Right atrium auricular region (tissue), 2 donors: ENCODE data around the gene TBRG4. TPM values are rescaled to one million over a fixed set of nuclear protein-coding genes. Genes with fewer than 3 reads are reported as not detected.

ENCODE experiments used
- DNase-seq: peaks from one replicate; pipeline ENCODE4 v3.0.0-alpha.2; 2019; ENCODE audit warnings: low spot score
- H3K27ac ChIP-seq, 2 donors: fragments of 200-600 bp; sonication (generic); 1 replicate in 1 of 2; 2 replicates in 1 of 2; pipeline ENCODE4 v1.5.1; 2016 to 2019
- H3K27me3 ChIP-seq, 2 donors: fragments of 200-600 bp; sonication (generic); one replicate each; pipeline versions ENCODE4 v1.5.1 to v1.6.0; 2017 to 2019
- H3K36me3 ChIP-seq: fragments of 200-600 bp; sonication (generic); one replicate; pipeline ENCODE4 v1.5.1; 2016
- H3K4me1 ChIP-seq, 2 donors: fragments of 200-600 bp; sonication (generic); one replicate each; pipeline versions ENCODE4 v1.5.1 to v1.6.0; 2017 to 2019
- H3K4me3 ChIP-seq, 2 donors: fragments of 200-600 bp; sonication (generic); 1 replicate in 1 of 2; 2 replicates in 1 of 2; pipeline ENCODE4 v1.5.1; 2017 to 2019; ENCODE audit warnings: mild to moderate bottlenecking in 1 of 2, moderate library complexity in 1 of 2
- H3K9me3 ChIP-seq, 2 donors: fragments of 200-600 bp; sonication (generic); one replicate each; pipeline ENCODE4 v1.5.1; 2019
- CTCF ChIP-seq, 2 donors: fragments of 200-600 bp; sonication (generic); IDR thresholded peaks; one replicate each; pipeline ENCODE4 v1.5.1; 2019; ENCODE audit warnings: antibody characterized with exemption in 2 of 2
- total RNA-seq, 2 donors: library from RNA; depleted of rRNA; stranded (reverse); fragments of >200 nt; gene quantifications; one replicate each; pipeline ENCODE4 v1.1.0, GENCODE V29; 2016

Gene TBRG4
- total RNA-seq: 10 to 100 TPM; 46.1 to 48.2 TPM

- Histone ChIP-seq H3K36me3 (peaks cover 27% of the 10 kb centered on the region), H3K9me3 (no peaks in the 10 kb centered on the region), H3K27me3 (no peaks in the 10 kb centered on the region), H3K4me1 (peaks cover 0 to 48% of the 10 kb centered on the region in 2 donors), H3K27ac (peak within 1 kb of the TSS; percentile 91 to 94), H3K4me3 (peak within 1 kb of the TSS; percentile 68 to 86)
- peak in 1 of 2 donors; percentile 63 for TF ChIP-seq CTCF (IDR thresholded peaks at IDR 0.05)
- peak; percentile 95 for DNase-seq
Measured at GRCh38 chr7:45111298-45112223, at the start of gene TBRG4. Gene TBRG4, minus strand, starts transcription at chr7:45111697. Its CDS starts 2,460 bp downstream, at chr7:45109237.

GRCh38 chr7:45161138-45161537 lies 49.6 kb upstream of the TBRG4 start:
- no peak overlapping the region for H3K4me3 ChIP-seq

GRCh38 chr7:45160417-45160881 lies 49.0 kb upstream of the TBRG4 start:
- H3K36me3 ChIP-seq: no peaks in the 10 kb centered on the region
- no peak for TF ChIP-seq CTCF (IDR thresholded peaks at IDR 0.05)
- peaks cover 0 to 10% of the 10 kb centered on the region in 2 donors for H3K9me3 ChIP-seq
- peak overlapping the region in 1 of 2 donors; percentile 11 for H3K27ac ChIP-seq
- DNase-seq: no peak
- peaks cover 0 to 13% of the 10 kb centered on the region in 2 donors for H3K4me1 ChIP-seq
- H3K4me3 ChIP-seq: peak overlapping the region in 1 of 2 donors; percentile 7
- no peaks in the 10 kb centered on the region for H3K27me3 ChIP-seq

More at GRCh38 chr7:45161138-45161537, 49.6 kb upstream of the TBRG4 start:
- no peak for TF ChIP-seq CTCF (IDR thresholded peaks at IDR 0.05)
- Histone ChIP-seq H3K27ac (peak overlapping the region in 1 of 2 donors; percentile 11), H3K9me3 (peaks cover 0 to 10% of the 10 kb centered on the region in 2 donors), H3K4me1 (peaks cover 0 to 13% of the 10 kb centered on the region in 2 donors), H3K27me3 (no peaks in the 10 kb centered on the region), H3K36me3 (no peaks in the 10 kb centered on the region)
- no peak for DNase-seq

GRCh38 chr7:45159296-45159695 lies 47.8 kb upstream of the TBRG4 start:
- Histone ChIP-seq H3K27ac (peak overlapping the region; percentile 35 to 54), H3K36me3 (no peaks in the 10 kb centered on the region), H3K9me3 (peaks cover 0 to 6% of the 10 kb centered on the region in 2 donors), H3K4me1 (peaks cover 0 to 18% of the 10 kb centered on the region in 2 donors), H3K27me3 (no peaks in the 10 kb centered on the region), H3K4me3 (peak overlapping the region; percentile 36 to 59)
- no peak for DNase-seq
- TF ChIP-seq CTCF (IDR thresholded peaks at IDR 0.05): no peak

GRCh38 chr7:45158471-45158870 lies 47.0 kb upstream of the TBRG4 start:
- DNase-seq: no peak
- peak overlapping the region; percentile 40 to 54 for H3K27ac ChIP-seq
- H3K4me3 ChIP-seq: peak overlapping the region; percentile 36 to 59
- no peak for TF ChIP-seq CTCF (IDR thresholded peaks at IDR 0.05)
- H3K9me3 ChIP-seq: no peaks in the 10 kb centered on the region
- peaks cover 0 to 18% of the 10 kb centered on the region in 2 donors for H3K4me1 ChIP-seq
- H3K27me3 ChIP-seq: no peaks in the 10 kb centered on the region
- H3K36me3 ChIP-seq: no peaks in the 10 kb centered on the region
